GM18520 (cell line): ENCODE measurements around the gene DHPS.
"Not testable (repeated sequence)": the region's sequence is repeated elsewhere in the genome, so short reads cannot be mapped to it uniquely, and the experiment has no call there.

Source experiments
- ATAC-seq: cut with Tn5 transposase; IDR thresholded peaks from one replicate; pipeline ENCODE4 v1.9.1; 2021; ENCODE audit not compliant: unreplicated experiment

Gene DHPS

GRCh38 chr19:12705654-12706331, 24.1 kb upstream of the DHPS start:
- ATAC-seq = no peak

- no peak for ATAC-seq
These were observed 23.5 kb upstream of the DHPS start for GRCh38 chr19:12705169-12705568.

DNA sequence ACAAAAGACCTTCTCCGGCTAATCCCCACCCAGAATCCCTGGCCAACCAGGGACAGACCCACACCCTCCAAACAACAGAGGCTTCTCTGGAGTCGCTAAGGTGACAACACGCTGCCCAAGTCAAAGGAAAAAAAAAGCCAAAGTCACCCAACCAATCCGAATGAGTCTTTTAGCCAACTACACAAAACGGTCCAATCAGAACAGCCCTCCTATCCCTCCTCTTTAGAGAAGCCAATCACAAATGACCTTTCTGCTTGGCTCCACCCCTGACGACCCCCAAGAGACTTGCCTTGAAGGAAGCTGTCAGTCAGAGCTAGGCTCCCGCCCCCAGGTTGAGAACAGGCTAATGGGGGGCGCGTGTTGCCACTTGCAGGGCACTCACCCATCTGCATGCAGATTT, 21.4 kb upstream of the DHPS start:
- no peak for ATAC-seq

- no peak for ATAC-seq
These were observed 20.1 kb upstream of the DHPS start for GRCh38 chr19:12701596-12702282.

DNA sequence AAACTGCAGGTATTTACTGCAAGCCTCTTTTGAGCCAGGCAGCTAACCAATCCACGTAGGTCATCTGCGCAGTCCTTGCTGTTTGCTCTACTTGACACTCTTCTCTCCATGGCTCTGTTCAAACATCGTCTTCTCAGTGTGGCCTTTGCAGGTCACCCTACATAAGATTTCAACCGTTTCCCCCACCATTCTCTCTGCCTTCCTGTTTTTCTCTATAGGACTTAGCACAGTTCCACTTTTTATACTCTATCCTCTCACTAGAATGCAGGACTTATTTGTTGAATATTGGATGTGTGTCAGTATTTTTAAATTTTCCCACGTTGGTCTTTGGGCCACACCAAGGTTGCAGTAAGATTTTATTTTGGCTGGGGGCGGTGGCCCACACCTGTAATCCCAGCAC, 16.5 kb upstream of the DHPS start:
- ATAC-seq = no peak

GRCh38 chr19:12697425-12697824, 15.7 kb upstream of the DHPS start:
- ATAC-seq = not testable (repeated sequence)

GRCh38 chr19:12696366-12697335, 15.0 kb upstream of the DHPS start, which contains the start of gene FBXW9:
Gene FBXW9, minus strand, starts transcription at chr19:12696631. Its CDS starts 50 bp downstream, at chr19:12696581.
- peak; percentile 85 for ATAC-seq

DNA sequence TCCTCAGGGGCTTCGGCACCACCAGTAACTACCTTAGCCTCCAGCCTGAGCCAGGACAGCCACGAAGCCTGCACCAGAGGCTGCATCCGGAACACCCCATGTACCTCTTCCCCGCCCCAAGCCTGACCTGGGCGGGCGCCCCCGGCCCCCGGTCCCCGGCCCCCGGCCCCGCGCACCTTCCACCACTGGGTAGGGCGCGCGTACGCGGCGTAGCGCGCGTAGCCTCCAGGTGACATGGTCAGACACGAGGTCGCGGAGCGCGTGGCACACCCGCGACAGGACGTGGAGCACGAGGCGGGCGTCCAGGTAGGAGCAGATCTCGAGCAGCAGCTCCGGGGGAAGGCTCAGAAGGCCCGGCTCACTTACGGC, 14.3 kb upstream of the DHPS start:
- ATAC-seq = no peak

- ATAC-seq = no peak
These were observed 13.8 kb upstream of the DHPS start for GRCh38 chr19:12695514-12695913.

- ATAC-seq = no peak
These were observed 13.4 kb upstream of the DHPS start for GRCh38 chr19:12695096-12695495.

DNA sequence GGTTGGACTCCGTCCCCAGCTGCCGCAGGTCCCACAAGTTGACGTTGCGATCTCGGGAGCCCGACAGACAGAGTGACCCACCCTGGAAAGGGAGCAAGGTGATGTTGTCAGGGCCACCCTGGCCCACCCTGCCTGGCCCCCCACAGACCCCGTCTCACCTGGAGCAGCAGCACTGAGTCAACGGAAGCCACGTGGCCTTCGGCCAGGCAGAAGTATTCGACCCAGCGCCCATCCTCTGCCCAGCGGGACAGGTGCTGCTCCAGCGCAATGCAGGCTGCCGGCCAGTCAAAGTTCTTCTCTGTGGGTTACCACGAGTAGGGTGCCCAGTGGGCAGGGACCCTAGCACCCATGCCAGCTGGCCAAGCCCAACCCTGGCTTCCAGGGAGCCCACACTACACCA, 13.0 kb upstream of the DHPS start:
- ATAC-seq = no peak

DNA sequence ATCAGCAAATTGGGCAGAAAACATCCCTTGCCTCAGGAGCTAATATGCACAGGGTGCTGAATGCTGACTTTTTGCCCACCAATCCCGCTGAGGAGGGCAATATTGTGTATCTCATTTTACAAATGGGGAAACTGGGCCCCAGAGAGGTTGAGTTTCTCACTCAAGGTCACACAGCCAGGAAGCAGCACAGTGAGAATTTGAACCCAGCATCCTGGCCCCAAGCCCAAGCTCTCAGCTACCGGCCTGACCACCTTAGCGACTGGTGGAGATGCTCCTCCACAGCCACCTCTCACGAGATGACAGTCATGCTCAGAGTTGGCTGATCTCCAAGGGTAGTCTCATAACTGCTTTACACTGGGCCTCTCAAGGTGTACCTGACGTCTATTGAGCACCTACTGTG, 11.3 kb upstream of the DHPS start:
- no peak for ATAC-seq

GRCh38 chr19:12689581-12690216, 8.0 kb upstream of the DHPS start:
- ATAC-seq = no peak

- no peak for ATAC-seq
These were observed 7.3 kb upstream of the DHPS start for GRCh38 chr19:12689012-12689411.

GRCh38 chr19:12687496-12688196, 6.0 kb upstream of the DHPS start, which contains the start of gene GNG14:
Gene GNG14, plus strand, starts transcription at chr19:12687998. Its CDS starts 51 bp downstream, at chr19:12688049.
- ATAC-seq = no peak

DNA sequence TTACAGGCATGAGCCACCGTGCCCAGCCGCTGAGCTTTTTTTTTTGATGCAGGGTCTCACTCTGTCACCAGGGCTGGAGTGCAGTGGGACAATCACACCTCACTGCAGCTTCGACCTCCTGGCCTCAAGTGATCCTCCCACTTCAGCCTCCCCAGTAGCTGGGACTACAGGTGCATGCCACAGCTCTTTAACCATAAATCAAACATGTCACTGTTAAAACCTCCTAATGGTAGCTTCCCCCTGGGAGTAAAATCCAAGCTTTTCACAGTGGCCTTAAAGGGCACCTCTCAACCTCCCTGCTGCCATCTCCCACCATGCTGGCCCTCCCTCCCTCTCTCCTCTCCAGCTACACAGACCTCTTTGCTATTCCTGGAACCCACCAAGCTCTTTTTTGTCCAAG, 4.2 kb upstream of the DHPS start:
- ATAC-seq = no peak

- no peak for ATAC-seq
These were observed 1.6 kb downstream of the DHPS start for GRCh38 chr19:12680034-12680433.

DNA sequence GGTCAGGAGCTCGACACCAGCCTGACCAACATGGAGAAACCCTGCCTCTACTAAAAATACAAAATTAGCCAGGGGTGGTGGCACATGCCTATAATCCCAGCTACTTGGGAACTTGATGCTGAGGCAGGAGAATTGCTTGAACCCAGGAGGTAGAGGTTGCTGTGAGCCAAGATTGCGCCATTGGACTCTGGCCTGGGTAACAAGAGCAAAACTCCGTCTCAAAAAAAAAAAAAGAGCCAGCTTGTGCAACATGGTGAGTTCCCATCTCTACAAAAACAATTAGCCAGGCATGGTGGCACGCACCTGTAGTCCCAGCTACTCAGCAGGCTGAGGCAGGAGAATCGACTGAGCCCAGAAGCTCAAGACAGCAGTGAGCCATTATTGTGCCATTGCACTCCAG, 3.6 kb downstream of the DHPS start:
- not testable (repeated sequence) for ATAC-seq

DNA sequence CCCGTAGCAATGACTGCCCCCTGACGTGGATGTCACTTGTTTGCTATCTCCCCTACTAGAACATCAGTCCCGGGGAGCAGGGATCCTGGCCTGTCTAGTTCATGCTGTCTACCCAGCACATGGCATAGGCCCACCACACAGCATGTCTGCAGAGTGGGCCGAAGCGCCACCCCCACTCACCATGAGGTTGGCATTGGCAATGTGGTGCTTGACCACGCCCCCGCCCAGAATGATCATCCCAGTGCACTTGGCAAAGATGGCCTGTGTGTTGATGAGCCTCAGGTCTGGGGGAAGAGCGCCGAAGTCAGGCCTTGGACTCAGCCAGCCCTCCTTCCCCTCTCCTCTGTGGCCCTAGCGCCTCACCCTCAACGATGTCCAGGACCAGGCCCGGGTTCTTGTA, 4.8 kb downstream of the DHPS start:
- ATAC-seq = no peak

DNA sequence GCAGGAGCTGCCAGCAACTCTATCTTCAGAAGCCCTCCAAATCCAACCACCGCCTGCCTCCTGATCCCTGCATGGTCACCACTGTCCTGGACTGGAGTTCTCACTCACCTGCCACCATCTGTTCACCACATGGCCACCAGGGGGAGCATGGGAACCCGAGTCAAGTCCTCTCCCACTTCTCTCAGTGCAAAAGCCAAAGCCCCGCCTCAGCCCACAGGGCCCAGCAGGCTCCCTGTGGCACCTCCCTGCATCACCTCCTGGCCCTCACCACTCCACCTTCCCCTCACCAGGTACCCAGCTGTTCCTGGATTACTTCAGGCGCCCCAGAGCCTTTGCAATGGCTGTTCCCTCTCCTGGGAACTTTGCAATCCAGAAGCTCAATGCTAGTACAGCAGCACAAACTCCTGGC, 5.3 kb downstream of the DHPS start:
- no peak for ATAC-seq
